ENCODE data around the gene NCOA7.
A peak's percentile ranks its signal among the peaks of the same experiment; 100 is the strongest.
"Not testable (repeated sequence)": the region's sequence is repeated elsewhere in the genome, so short reads cannot be mapped to it uniquely, and the experiment has no call there.

The NCOA7 gene

DNA sequence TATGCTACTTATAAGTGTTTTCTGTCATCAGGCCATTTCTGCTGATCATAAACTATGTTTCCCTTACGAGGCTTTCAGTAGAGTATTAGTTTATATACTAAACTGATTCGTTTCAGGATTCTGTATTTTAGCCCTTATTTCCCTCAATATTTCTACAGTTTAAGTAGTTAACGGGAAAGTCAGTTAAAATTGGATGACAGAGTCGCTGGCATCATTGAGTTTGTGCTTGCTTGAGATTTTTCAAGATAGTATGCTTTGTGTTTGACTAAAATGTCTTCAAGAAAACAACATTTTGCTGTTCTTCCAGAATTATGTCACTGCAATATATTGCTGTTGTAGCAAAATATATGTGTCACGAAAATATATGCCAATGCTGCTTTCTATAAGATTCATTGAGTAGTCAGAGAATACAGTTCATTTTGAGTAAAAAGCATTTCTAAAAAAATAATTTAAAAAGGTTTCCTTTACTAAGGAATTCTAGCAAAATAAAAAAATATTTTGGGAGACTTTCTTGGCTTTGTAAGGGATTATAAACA lies 51.4 kb downstream of the NCOA7 start:
- DNase-seq: no peak

DNA sequence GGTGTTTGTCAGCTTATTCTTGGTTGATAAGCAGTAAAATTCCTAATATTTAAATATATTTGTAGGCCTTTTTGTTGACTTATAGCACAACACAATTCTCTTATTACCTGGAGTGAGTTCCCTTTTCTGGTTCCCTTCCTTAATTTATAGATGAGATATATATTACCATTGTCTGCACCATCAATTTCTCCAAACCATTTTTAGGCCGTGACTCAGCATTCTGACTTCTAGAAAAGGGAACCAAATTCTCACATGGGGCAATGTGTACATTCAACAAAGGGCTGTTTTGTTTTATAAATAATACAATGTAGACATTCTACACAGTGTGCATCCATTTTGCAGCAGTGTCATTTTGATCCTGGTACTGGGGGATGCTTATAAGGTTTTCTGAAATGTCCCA lies 52.8 kb downstream of the NCOA7 start:
- no peak for DNase-seq

DNA sequence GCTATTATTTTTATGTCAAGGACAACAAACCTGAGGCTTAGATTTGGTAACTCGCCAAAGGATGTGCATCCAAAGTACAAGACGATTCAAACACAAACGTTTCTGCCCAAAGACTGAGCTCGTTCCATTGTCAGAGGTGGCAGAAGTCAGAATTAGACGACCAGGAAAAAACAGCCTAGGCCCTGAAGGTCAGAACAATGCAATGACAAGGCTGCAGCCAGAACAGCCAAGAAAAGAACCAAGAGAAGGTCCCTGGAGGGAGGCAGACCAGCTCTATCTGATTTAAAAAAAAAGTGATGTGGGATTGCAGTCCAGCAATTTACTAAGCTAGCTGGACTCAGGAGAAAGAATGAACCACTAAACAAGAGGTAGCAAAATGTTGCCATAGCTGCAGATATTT lies 54.2 kb downstream of the NCOA7 start:
- no peak for DNase-seq

DNA sequence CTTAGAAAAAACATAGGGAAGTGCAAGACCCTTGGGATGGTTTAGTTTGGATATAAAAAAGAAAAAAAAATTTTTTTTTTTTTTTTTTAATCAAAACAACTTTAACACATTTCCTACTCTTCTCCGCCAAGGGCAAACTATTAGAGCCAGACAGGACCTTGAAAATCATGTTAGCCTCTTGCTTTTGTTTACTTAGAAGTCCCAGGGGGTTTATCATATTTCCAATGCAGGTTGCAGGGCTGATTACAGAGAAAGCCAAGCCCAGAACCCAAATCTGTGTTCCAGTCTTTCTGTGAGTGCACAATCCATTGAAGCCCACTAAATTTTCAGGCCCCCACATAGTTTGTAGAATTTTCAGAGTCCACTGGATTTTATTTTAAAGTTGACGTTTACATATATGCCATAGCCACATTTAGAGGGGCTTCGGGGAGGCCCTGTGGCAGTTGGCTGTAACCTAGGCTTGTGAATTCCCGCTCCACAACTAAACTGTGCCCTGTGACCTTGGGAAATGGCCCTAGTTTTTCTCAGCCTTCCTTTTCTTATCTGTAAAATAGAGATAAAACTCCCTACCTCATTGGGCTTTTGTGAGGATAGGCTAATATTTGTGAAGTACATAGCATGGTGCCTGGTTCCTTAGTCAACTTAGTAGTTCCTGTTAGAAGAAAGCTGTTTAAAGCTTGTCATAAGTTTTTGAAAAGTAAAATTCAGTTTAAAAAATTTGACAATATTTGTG lies 55.7 kb downstream of the NCOA7 start:
- DNase-seq: no peak

DNA sequence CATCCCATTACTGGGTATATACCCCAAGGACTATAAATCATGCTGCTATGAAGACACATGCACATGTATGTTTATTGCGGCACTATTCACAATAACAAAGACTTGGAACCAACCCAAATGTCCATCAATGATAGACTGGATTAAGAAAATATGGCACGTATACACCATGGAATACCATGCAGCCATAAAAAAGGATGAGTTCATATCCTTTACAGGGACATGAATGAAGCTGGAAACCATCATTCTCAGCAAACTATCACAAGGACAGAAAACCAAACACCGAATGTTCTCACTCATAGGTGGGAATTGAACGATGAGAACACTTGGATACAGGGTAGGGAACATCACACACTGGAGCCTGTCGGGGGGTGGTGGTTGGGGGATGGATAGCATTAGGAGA lies 57.5 kb downstream of the NCOA7 start:
- not testable (repeated sequence) for DNase-seq

DNA sequence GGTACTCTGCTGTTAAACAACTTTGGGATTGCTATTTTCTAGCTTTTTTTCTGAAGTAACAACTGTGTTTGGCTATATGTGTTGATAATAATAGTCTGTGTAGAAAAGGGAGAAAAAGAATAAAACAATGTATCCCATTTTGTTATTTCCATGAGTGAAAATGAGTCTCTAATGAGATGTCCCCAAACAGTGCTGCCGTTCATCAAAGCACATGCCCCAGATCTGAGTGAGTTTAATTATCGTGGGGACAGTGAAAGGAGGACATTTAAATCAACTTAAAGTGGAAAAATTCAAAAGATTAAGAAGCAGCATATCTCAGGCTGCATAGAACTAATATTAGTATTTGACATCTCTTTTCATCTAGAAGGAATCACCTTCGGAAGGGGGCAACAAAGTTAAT lies 59.6 kb downstream of the NCOA7 start:
- DNase-seq: no peak

DNA sequence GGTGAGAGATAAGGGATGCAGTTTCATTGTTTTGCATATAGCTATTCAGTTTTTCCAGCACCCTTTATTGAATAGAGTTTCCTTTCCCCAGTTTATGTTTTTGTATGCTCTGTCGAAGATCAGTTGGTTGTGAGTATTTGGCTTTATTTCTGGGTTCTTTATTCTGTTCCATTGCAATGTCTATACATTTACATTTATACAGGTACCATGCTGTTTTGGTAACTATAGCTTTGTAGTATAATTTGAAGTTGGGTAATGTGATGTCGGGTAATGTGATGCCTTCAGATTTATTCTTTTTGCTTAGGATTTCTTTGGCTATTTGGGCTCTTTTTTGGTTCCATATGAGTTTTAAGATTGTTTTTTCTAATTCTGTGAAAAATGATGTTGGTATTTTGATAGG lies 61.8 kb downstream of the NCOA7 start:
- no peak for DNase-seq

DNA sequence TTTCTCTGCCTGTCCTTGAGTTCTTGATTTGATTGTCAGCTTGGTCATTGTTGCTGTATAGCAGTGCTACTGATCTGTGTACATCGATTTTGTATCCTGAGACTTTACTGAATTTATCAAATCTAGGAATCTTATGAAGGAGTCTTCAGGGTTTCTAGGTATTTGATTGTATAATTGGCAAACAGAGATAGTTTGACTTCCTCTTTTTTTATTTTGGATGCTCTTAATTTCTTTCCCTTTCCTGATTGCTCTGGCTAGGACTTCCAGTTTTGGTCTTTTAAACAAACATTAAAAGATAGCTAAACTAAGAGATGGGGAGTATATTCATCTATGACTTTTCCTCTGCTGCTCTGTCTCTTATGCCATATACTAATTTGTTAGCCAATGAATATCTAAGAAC lies 62.4 kb downstream of the NCOA7 start:
- no peak for DNase-seq

DNA sequence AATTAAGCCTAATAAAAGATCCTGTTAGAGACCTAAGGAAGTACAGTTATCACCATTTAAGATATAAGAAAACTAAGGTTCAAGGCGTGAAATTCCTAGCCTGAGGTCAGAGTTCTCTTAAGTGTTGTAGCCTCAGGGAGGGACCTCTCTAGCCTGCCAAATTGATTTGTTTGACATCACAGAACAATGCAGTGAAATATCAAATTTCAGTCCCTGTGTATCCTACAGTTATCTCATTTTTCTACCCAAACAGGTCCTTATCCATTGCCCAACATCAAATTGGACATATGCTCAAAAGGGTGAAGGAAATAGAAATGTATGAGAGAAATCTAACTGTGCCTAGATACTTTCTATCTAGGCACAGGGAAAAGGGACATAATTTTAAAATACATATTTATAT lies 63.0 kb downstream of the NCOA7 start:
- no peak for DNase-seq

DNA sequence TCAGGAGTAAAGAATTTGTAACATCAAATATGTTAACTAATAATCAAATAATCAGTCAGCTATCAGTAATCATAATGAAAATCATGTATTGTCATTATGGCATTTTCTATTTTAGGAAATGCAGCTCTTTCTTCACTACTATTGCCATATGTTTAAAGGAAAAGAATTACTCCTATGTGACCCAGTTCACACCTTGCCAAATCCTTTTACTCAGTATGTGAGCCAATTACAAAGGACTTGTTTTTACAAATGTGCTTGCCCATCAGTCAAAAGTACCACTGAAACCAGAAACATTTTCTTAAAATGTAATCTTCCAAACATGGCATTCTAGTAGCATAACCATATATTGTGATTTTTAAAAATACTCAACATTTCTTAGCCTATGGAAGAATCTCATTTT lies 63.6 kb downstream of the NCOA7 start:
- DNase-seq: no peak

DNA sequence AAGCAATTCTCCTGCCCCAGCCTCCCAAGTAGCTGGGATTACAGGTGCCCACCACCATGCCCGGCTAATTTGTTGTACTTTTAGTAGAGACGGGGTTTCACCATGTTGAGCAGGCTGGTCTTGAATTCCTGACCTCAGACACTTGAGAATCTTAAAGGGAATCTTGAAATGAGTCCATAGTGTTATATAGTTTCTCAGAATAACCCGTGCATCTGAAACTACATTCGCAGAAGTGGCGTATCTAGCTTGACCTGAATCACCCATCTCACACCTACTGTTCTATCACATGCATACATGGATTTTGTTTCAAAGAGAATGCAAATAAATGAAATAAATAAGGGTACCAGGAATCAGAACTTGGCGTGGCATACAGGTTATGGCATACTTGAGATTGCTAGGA lies 65.0 kb downstream of the NCOA7 start:
- no peak for DNase-seq

DNA sequence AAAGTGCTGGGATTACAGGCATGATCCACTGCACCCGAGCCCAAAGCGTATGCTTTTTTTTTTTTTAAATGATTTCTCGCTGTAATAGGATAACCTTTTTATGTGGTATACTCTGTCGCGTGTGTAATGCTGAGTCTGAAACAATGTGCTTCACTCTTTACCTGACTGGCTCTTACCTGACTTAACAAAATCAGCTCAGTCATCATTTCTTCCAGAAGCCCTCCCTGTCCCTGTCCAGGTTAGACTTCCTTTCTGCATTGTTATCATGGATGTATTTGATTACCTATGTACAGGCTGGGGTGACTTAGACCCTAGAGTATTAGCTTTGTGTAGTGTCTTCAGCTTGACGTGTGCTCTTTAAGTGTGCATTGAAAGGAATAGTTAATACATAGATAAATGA lies 67.1 kb downstream of the NCOA7 start:
- no peak for DNase-seq

DNA sequence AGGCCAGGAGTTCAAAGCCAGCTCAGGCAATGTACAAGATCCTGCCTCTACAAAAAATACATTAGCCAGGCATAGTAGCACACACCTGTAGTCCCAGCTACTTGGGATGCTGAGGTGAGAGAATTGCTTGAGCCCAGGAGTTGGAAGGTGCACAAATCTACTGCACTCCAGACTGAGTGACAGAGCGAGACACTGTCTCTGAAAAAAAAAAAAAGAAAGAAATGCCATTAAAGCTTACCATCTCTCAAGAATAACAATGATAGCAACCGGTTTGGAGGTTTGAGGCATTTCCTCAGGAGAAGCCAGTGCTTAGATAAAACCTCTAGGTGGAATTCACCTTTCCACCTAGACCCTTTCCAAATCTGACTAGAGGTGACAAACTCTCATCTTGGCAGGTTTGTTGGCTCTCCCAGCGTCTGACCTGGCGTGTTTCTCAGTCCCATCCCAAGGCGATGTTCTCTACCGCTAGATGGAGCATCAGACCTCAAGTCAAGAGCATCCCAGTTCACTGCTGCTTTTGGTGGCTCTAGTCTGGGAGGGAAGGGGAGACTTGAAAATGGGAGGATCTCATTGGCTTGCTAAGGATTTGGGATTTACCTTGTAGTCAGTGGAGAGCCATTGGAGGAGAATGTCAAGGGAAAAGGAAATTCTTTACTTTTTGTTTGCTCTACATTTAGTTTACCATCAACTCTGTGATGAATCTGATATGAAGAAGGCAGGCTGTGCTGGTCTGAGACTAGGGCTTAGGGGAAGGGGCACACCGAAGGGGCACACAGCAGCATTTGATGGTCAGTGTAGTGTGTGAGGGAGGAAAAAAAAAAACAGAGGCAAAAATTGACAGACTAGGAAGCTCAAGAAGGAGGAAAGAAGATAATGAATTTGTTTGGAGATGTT lies 67.9 kb downstream of the NCOA7 start:
- DNase-seq: peak; percentile 66

DNA sequence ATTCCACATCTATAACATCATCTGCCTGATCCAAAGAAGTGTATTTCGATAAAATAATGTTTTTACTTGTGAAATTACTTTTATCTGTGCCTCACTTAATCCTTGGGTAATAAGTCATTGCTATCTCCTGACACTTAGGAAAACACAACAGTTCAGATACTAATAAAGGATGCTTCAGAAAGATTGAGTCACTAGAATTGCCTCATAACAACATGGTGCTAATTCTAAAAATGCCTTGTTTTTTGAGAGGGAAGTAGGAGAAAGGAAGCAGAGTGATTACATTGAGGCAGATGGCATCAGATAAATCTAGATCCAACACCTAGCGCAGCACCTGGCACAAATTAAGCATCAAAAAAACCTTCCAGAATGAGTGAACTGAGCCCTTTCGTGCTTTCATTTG lies 69.0 kb downstream of the NCOA7 start:
- DNase-seq: no peak

DNA sequence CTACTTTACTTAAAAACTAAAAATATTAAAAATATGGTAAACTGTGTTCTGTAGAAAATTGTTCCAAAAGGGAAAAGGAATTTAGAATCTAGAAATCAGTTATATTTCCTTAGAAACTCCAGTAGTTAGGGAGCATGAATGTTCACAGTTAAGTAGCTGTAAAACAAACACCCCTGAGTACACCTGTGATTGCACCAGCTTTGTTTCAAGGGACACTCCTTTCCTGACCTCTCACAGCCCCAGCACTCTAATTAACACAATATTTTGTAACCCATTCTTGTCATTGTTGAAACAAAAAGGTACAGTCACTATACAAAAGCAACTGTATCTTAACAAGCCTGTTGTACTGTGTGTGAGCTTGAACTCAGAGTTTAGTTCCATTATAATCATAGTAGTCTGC lies 72.3 kb downstream of the NCOA7 start:
- no peak for DNase-seq

DNA sequence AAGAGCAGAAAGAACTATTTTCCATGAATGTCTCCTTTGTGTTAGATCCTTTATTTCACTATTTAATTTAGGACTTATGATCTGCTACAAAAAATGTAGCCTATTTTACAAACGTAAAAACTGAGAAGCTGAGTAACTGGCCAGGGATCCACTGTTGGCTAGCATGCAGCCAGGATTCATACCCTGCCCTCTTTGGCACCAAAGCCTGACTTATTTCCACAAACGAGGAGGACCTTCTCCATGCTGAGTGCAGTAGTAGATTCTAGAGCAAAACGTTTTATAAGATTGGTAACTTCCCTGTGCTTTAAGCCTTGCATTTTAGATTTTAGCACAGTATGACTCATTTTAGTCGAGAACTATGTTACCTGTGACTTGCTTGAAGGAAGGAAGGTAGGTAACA lies 74.3 kb downstream of the NCOA7 start:
- DNase-seq: no peak

DNA sequence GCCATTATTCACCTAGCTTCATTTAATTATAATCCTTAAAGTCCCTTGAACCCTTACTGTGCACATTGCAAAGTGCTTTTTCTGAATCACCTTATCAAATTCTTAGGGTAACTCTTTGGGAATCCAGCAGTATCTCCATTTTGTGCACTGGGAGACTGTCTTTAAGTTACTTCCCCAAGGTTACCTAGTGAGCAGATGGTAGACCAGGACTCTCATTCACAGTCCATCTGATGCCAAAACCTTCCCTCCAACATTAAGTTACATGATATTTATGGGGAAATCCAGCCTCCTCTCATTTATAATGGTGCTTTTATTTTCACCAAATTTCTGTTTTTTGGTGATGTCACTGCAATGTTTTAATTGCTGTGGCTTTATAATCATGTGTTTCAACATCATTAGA lies 75.7 kb downstream of the NCOA7 start:
- DNase-seq: no peak

DNA sequence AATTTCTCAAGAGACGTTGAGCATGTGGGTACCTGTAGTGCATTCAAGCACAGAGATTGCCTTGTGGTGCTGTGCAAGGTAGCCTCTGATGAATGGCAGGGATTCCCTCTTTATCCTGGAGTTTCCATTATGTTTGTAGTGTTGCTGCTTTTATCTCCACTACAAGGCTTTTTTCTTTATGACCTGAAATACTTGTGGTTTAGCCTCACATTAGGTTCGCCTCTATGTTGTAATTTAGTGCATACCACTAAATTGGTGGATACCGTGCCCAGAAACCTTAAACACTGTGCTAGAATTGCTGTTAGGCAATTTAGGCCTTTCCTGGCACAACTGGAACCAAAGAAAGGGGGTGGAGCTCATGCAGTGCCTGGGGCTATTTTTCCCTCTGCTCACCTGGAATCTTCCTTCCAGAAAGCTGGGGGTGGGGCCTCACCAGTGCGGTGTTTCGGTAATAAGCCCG lies 76.8 kb downstream of the NCOA7 start:
- DNase-seq: peak; percentile 20

DNA sequence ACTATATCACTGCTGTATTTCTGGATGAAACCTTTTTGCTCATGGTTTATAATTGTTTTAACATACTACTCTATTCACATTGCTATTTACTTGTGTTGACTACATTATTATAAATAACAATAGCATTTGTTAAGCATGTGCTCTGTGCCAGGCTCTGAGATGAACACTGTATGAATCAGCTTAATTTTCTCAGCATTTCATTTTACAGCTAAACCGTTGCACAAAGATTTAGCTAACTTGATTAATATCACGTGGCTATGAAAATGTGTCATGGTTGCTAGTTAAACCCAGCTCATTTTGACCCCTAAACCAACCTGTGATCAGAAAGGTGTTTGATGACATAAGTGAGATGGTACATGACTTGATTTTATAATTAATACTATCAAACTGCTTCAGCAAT lies 77.5 kb downstream of the NCOA7 start:
- no peak for DNase-seq

DNA sequence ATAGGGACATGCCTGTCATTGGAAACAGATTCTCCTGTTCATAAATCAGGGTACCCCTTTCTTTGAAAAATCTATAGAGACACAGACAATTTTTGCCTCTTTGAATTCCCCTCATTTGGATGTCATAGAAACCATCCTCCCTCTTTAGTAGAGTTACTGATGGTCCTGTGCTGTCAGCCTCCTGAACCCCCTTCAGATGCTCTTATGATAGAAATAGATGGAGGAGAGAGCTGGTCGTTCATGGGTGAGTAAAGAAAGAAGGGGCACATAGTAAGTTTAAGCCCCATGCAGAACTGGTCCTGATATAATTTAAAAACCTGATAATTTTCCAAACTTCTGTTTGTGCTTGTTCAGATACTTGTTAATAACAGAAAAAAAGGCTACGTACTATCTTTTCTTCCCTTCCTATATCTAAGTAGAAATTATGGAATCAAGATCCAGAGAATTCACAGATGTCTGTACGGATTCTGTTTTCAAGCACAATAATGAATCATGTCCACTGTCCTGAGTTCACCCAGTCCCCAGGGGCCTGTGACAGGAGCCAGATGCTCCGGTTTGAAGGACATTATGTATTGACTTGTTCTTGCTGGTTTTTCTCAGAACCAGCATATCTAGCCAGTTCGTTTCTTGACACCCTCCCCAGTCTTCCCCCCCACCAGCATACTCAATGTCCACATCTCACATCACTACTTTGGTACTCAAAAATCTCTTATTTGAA lies 78.1 kb downstream of the NCOA7 start:
- DNase-seq: no peak

DNA sequence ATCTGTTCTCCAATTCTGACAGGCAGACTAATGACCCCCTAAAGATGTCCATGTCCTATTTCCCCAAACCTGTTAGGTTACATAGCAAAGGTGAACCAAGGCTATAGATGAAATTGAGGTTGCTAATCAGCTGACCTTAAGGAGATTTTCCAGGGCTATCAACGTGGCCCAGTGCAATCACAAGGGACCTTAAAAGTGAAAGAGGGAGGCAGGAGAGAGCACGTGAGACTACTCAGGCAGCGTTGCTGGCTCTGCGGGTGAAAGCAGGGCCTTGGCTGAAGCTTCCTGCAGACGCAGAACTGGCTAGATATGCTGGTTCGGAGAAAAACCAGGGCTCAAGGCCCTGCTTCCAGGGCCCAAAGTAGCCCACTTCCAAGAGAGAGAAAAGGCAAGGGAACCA lies 78.7 kb downstream of the NCOA7 start:
- DNase-seq: no peak

DNA sequence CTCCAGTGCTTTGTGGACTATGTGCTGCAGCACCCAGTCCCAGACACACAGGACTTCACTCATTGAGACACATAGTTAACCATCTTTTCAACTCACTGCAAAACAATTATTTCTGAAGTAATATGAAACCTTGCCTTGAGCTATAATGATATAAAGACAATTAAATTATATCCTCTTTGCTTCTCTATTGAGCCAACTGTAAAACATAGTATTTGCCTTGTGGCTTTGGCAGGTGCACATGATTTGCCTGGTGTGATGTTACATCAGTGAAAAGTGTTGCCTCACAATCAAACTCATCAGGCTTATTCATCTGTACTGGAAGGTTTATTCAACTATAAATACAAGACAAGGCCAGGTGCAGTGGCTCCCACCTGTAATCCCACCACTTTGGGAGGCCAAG lies 80.6 kb downstream of the NCOA7 start:
- no peak for DNase-seq

DNA sequence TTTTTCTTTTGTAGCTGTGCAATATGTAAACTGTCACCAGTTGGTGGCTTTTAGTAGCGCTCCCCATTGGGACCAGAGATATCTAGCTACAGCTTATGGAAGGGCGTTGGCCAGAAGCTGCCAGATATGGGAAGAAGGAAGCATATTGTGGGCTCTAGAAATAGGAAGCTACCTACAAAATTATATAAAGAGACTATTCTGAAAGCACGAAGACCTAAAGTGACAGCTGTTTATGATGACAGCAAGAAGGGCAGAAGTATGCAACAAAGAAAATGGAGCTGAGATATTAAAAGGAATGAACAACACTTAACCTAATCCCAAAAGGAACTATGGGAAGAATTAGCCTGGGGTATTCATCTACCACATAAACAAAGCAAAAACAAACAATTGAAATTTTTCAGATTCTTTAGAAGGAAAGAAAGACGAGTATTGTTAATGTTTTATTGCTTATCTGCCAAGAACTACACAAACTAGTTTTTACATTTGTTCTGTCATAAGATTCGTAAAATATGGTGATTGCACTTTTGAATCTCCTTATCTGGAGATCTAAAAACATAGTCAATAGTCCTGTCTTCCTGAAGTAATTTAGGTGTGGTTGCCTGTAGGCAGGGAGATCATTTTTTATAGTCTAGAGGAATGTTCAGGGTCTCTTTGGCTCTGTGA lies 81.6 kb downstream of the NCOA7 start:
- peak; percentile 4 for DNase-seq
